Measurements from ENCODE around the gene GALNT14.
"Not testable (repeated sequence)": the region's sequence is repeated elsewhere in the genome, so short reads cannot be mapped to it uniquely, and the experiment has no call there.

The GALNT14 gene

GRCh38 chr2:30910686-30911085 is 227.6 kb downstream of the GALNT14 start:
- TF ChIP-seq POLR2A (IDR thresholded peaks at IDR 0.05; ENCODE audit: low read depth, low read length) (no peak), POU2F2 (IDR thresholded peaks at IDR 0.05; ENCODE audit: low read depth, low read length) (no peak), POLR2AphosphoS5 (IDR thresholded peaks at IDR 0.05; ENCODE audit: low read depth, low read length) (no peak), PAX5 (IDR thresholded peaks at IDR 0.05; ENCODE audit: insufficient read depth, low read length, severe bottlenecking) (no peak), SPI1 (IDR thresholded peaks at IDR 0.05; ENCODE audit: low read depth, low read length) (no peak), TAF1 (IDR thresholded peaks at IDR 0.05; ENCODE audit: low read depth, low read length) (no peak)
- no peak for FAIRE-seq

DNA sequence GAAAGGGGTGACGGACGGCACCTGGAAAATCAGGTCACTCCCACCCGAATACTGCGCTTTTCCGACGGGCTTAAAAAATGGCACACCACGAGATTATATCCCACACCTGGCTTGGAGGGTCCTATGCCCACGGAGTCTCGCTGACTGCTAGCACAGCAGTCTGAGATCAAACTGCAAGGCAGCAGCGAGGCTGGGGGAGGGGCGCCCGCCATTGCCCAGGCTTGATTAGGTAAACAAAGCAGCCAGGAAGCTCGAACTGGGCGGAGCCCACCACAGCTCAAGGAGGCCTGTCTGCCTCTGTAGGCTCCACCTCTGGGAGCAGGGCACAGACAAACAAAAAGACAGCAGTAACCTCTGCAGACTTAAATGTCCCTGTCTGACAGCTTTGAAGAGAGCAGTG is 233.8 kb downstream of the GALNT14 start:
- DNase-seq (ENCODE audit: insufficient read length, low spot score); FAIRE-seq: not testable (repeated sequence)

More at GRCh38 chr2:30910686-30911085, 227.6 kb downstream of the GALNT14 start:
- DNase-seq (ENCODE audit: insufficient read length, low spot score), result no peak

DNA sequence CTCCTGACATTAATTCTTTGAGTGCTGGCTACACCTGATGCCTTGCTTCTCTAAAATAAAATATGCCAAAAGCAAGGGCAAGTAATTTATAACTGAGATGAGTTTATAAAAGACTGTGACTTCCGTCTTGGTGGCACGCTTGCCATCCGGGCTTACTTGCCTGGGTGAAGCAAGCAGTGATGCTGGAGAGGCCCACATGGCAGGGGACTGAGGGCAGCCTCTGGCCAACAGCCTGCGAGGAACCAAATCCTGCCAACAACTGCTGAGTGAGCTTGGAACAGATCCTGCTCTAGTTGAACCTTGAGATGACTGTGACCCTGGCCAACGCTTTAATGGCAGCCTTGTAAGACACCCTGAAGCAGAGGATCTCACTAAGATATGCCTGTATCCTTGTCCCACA is 234.9 kb downstream of the GALNT14 start:
- DNase-seq (ENCODE audit: insufficient read length, low spot score) (no peak), FAIRE-seq (no peak)
- no peak for TF ChIP-seq TAF1 (IDR thresholded peaks at IDR 0.05; ENCODE audit: low read depth, low read length)
- TF ChIP-seq SPI1 (IDR thresholded peaks at IDR 0.05; ENCODE audit: low read depth, low read length), result no peak
- no peak for TF ChIP-seq POU2F2 (IDR thresholded peaks at IDR 0.05; ENCODE audit: low read depth, low read length)
- no peak for TF ChIP-seq POLR2AphosphoS5 (IDR thresholded peaks at IDR 0.05; ENCODE audit: low read depth, low read length)
- TF ChIP-seq PAX5 (IDR thresholded peaks at IDR 0.05; ENCODE audit: insufficient read depth, low read length, severe bottlenecking), result no peak
- TF ChIP-seq POLR2A (IDR thresholded peaks at IDR 0.05; ENCODE audit: low read depth, low read length), result no peak

- TF ChIP-seq POU2F2 (IDR thresholded peaks at IDR 0.05; ENCODE audit: low read depth, low read length) (no peak), TAF1 (IDR thresholded peaks at IDR 0.05; ENCODE audit: low read depth, low read length) (no peak), PAX5 (IDR thresholded peaks at IDR 0.05; ENCODE audit: insufficient read depth, low read length, severe bottlenecking) (no peak), SPI1 (IDR thresholded peaks at IDR 0.05; ENCODE audit: low read depth, low read length) (no peak), POLR2AphosphoS5 (IDR thresholded peaks at IDR 0.05; ENCODE audit: low read depth, low read length) (no peak), POLR2A (IDR thresholded peaks at IDR 0.05; ENCODE audit: low read depth, low read length) (no peak)
- no peak for FAIRE-seq
- no peak for DNase-seq (ENCODE audit: insufficient read length, low spot score)
Measured at GRCh38 chr2:30900381-30900780, 237.9 kb downstream of the GALNT14 start.

- DNase-seq (ENCODE audit: insufficient read length, low spot score) (no peak), FAIRE-seq (no peak)
- no peak for TF ChIP-seq TAF1 (IDR thresholded peaks at IDR 0.05; ENCODE audit: low read depth, low read length)
- no peak for TF ChIP-seq POLR2A (IDR thresholded peaks at IDR 0.05; ENCODE audit: low read depth, low read length)
- no peak for TF ChIP-seq POU2F2 (IDR thresholded peaks at IDR 0.05; ENCODE audit: low read depth, low read length)
Measured at GRCh38 chr2:30899516-30900054, 238.7 kb downstream of the GALNT14 start.

DNA sequence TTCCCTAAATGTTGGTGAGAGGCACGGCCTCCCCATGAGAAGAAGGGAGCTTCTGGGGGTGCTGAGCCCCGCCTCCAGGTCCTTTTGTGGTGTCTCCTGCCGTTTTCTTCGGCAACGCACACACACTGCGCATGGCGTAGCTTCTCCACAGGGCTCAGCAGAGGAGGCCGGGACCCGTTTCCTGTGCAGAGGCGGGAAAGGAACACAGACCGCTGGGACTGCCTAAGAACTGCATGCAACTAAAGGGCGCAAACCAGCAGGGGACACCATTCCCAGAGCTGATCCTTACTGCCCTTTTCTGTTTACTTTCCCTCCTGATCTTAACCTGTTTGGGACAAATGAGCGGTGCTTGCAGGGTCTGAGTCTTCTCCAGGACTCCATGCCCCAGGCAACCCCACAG is 240.7 kb downstream of the GALNT14 start:
- no peak for DNase-seq (ENCODE audit: insufficient read length, low spot score)
- no peak for FAIRE-seq
- TF ChIP-seq TAF1 (IDR thresholded peaks at IDR 0.05; ENCODE audit: low read depth, low read length), result no peak
- no peak for TF ChIP-seq POLR2AphosphoS5 (IDR thresholded peaks at IDR 0.05; ENCODE audit: low read depth, low read length)
- TF ChIP-seq PAX5 (IDR thresholded peaks at IDR 0.05; ENCODE audit: insufficient read depth, low read length, severe bottlenecking), result no peak
- no peak for TF ChIP-seq POLR2A (IDR thresholded peaks at IDR 0.05; ENCODE audit: low read depth, low read length)
- no peak for TF ChIP-seq POU2F2 (IDR thresholded peaks at IDR 0.05; ENCODE audit: low read depth, low read length)
- TF ChIP-seq SPI1 (IDR thresholded peaks at IDR 0.05; ENCODE audit: low read depth, low read length), result no peak

GRCh38 chr2:30894498-30895119 is 243.6 kb downstream of the GALNT14 start:
- DNase-seq (ENCODE audit: insufficient read length, low spot score), result no peak
- no peak for FAIRE-seq
- TF ChIP-seq POLR2A (IDR thresholded peaks at IDR 0.05; ENCODE audit: low read depth, low read length), result no peak
- TF ChIP-seq PAX5 (IDR thresholded peaks at IDR 0.05; ENCODE audit: insufficient read depth, low read length, severe bottlenecking), result no peak
- TF ChIP-seq TAF1 (IDR thresholded peaks at IDR 0.05; ENCODE audit: low read depth, low read length), result no peak
- TF ChIP-seq SPI1 (IDR thresholded peaks at IDR 0.05; ENCODE audit: low read depth, low read length), result no peak

DNA sequence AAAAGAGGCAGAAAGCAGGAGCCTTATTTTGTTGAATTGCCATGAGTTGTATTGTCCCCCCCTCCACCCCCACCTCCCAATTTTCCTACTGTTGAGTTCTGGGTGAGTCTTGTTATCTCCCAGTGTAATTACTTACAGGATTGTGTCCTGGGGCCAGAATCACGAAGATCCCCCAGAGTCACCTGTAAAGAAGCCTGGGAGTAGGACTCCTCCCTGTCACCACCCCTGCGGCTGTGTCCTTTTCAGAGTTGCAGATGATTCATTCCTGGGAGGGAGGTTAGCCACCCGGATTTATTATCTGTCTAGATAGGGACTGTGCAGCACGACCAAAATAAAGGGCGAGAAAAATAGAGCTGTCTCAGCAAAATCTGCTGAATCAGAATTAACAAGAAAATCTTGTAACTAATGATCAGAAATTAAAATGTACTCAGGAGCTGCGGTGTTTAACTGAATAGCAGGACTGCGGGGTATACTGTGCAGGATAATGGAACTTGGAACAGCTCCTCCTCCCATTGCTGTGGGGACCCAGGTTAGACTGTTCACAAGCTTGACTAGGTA is 249.3 kb downstream of the GALNT14 start:
- TF ChIP-seq POU2F2 (IDR thresholded peaks at IDR 0.05; ENCODE audit: low read depth, low read length) (no peak), SPI1 (IDR thresholded peaks at IDR 0.05; ENCODE audit: low read depth, low read length) (no peak), POLR2A (IDR thresholded peaks at IDR 0.05; ENCODE audit: low read depth, low read length) (no peak), PAX5 (IDR thresholded peaks at IDR 0.05; ENCODE audit: insufficient read depth, low read length, severe bottlenecking) (no peak), POLR2AphosphoS5 (IDR thresholded peaks at IDR 0.05; ENCODE audit: low read depth, low read length) (no peak), TAF1 (IDR thresholded peaks at IDR 0.05; ENCODE audit: low read depth, low read length) (no peak)
- DNase-seq (ENCODE audit: insufficient read length, low spot score) (no peak), FAIRE-seq (no peak)

DNA sequence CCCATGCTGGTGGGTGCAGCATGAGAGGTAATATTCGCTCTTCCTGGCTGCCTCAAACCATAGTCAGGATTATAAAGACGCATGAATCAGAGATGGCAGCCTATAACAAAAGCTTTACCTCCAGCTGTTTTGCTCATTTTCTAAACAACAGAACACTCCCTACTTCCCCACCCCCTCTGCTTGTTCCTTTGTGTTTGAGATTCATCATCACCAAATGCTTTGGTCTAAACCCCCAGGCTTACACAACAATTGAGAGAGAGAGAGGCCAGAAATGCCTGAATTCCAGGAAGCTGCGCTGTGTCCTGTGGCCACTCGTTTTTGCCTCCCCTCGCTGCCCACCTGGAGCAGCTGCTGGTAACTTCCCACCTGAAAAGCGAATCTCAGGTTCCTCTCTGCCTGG is 252.2 kb downstream of the GALNT14 start:
- no peak for TF ChIP-seq POU2F2 (IDR thresholded peaks at IDR 0.05; ENCODE audit: low read depth, low read length)
- no peak for TF ChIP-seq POLR2AphosphoS5 (IDR thresholded peaks at IDR 0.05; ENCODE audit: low read depth, low read length)
- TF ChIP-seq POLR2A (IDR thresholded peaks at IDR 0.05; ENCODE audit: low read depth, low read length), result no peak
- TF ChIP-seq TAF1 (IDR thresholded peaks at IDR 0.05; ENCODE audit: low read depth, low read length), result no peak
- TF ChIP-seq PAX5 (IDR thresholded peaks at IDR 0.05; ENCODE audit: insufficient read depth, low read length, severe bottlenecking), result no peak
- no peak for TF ChIP-seq SPI1 (IDR thresholded peaks at IDR 0.05; ENCODE audit: low read depth, low read length)
- DNase-seq (ENCODE audit: insufficient read length, low spot score) (no peak), FAIRE-seq (no peak)

DNA sequence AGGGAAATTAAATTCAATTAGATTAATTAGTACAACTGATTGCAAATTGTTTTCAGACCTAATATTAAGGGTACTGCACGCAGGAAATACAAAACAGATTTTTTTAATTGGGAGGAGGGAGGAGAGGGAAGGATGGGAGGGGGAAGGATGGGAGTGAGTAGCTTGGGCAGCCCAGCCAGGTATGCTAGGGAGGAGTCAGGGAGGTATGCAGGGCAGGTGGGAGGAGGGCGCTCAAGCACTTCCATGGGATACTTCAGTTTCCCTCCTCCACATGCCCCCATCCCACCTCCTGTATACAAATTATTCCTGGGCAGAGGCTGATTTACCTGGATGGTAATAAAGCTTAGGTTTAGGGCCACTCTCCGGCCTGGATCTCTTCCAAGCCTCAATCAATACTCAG is 254.4 kb downstream of the GALNT14 start:
- FAIRE-seq (no peak), DNase-seq (ENCODE audit: insufficient read length, low spot score) (no peak)
- TF ChIP-seq TAF1 (IDR thresholded peaks at IDR 0.05; ENCODE audit: low read depth, low read length), result no peak
- TF ChIP-seq POU2F2 (IDR thresholded peaks at IDR 0.05; ENCODE audit: low read depth, low read length), result no peak
- no peak for TF ChIP-seq SPI1 (IDR thresholded peaks at IDR 0.05; ENCODE audit: low read depth, low read length)
- no peak for TF ChIP-seq POLR2AphosphoS5 (IDR thresholded peaks at IDR 0.05; ENCODE audit: low read depth, low read length)
- no peak for TF ChIP-seq POLR2A (IDR thresholded peaks at IDR 0.05; ENCODE audit: low read depth, low read length)
- no peak for TF ChIP-seq PAX5 (IDR thresholded peaks at IDR 0.05; ENCODE audit: insufficient read depth, low read length, severe bottlenecking)

Data from GM12891 (cell line).